Small intestine (tissue), 7 donors: ENCODE data around the gene GJB2. TPM values are rescaled to one million over a fixed set of nuclear protein-coding genes. Genes with fewer than 3 reads are reported as not detected.
A peak's percentile ranks its signal among the peaks of the same experiment; 100 is the strongest.

ENCODE experiments used
- DNase-seq, 2 donors: peaks; one replicate each; pipeline versions ENCODE4 v3.0.0 to v3.0.0-alpha.2; 2013
- FAIRE-seq: peaks from 2 replicates; lab custom pipeline; 2012; peaks lifted over from hg19 to GRCh38; lab: Jason Lieb, UNC
- H3K27ac ChIP-seq, 3 donors: one replicate each; pipeline ENCODE4 v1.5.1; 2013; ENCODE audit warnings: low read length in 2 of 3, mild to moderate bottlenecking in 2 of 3, control low read depth in 1 of 3, inconsistent platforms in 1 of 3, low read depth in 1 of 3, moderate library complexity in 1 of 3
- H3K27me3 ChIP-seq, 3 donors: one replicate each; pipeline ENCODE4 v1.6.1; 2013; ENCODE audit warnings: low read length in 3 of 3, inconsistent platforms in 1 of 3; ENCODE audit not compliant: control insufficient read depth in 3 of 3, insufficient read depth in 3 of 3
- H3K36me3 ChIP-seq, 3 donors: one replicate each; pipeline ENCODE4 v1.6.1; 2013; ENCODE audit warnings: low read length in 3 of 3, inconsistent platforms in 1 of 3, low read depth in 1 of 3, mild to moderate bottlenecking in 1 of 3, moderate library complexity in 1 of 3; ENCODE audit not compliant: control insufficient read depth in 3 of 3, insufficient read depth in 2 of 3
- H3K4me1 ChIP-seq, 3 donors: one replicate each; pipeline ENCODE4 v1.6.1; 2013; ENCODE audit warnings: low read length in 2 of 3, inconsistent platforms in 1 of 3, low read depth in 1 of 3, mild to moderate bottlenecking in 1 of 3, moderate library complexity in 1 of 3; ENCODE audit not compliant: control insufficient read depth in 3 of 3, insufficient read depth in 2 of 3
- H3K4me3 ChIP-seq, 3 donors: one replicate each; pipeline ENCODE4 v1.5.1; 2013; ENCODE audit warnings: low read length in 3 of 3, control low read depth in 1 of 3, inconsistent platforms in 1 of 3, low read depth in 1 of 3, mild to moderate bottlenecking in 1 of 3, moderate library complexity in 1 of 3
- H3K9me3 ChIP-seq, 2 donors: one replicate each; pipeline ENCODE4 v1.6.1; 2013; ENCODE audit warnings: low read depth in 1 of 2, low read length in 1 of 2; ENCODE audit not compliant: control insufficient read depth in 2 of 2, insufficient read depth in 1 of 2
- WGBS, 3 donors: extraction: QIAGEN DNeasy Blood & Tissue Kit; methylation state at CpG; one replicate each; pipeline ENCODE4 v1.1.7; 2013; 5-methylcytosine and 5-hydroxymethylcytosine counted together
- polyA plus RNA-seq, 4 donors: library from polyadenylated mRNA; stranded (reverse) in 3 of 4; unstranded in 1 of 4; fragments of 200-250 nt in 3 of 4; fragments of 120-200 nt in 1 of 4; gene quantifications; one replicate each; pipeline versions ENCODE4 v1.2.1 to v1.2.3, GENCODE V29; 2013
- donor health status: healthy with polysubstance abuse.
- donor health status: control.
- donor health status: control.
- donor health status: Bipolar disorder and iron deficiency.
- donor health status: healthy.

Gene GJB2
- polyA plus RNA-seq, 4 donors = 3.6 to 15.9 (median 9.2) TPM

DNA sequence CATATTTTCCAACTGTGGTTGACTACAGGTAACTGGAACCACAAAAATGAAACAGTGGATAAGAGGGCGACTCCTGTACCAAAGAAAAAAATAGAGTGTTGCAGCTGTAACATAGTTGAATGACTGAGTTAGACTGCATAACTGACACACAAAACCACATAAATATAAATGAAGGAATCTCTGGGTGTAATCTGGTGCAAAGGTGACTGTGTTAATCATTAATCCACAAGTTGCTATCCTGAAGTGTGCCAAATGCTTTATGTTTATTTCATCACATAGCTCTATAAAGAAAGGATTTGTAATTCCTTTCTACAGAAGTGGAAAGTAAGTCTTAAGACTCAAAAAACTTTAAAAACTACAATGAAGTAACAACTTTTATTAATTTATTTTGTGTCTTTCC, 6.0 kb upstream of the GJB2 start:
- 13 to 45% (median 17%) methylated on average over 1 of the region's 1 CpG for WGBS, 3 donors
- peak; percentile 86 for DNase-seq
- Histone ChIP-seq H3K4me3 (no peak overlapping the region), H3K9me3 (peaks cover 0 to 6% of the 10 kb centered on the region in 2 donors), H3K36me3 (no peaks in the 10 kb centered on the region), H3K27me3 (peaks cover 0 to 27% (median 12%) of the 10 kb centered on the region in 3 donors), H3K4me1 (peaks cover 3 to 16% (median 3%) of the 10 kb centered on the region in 3 donors), H3K27ac (no peak overlapping the region)
- FAIRE-seq = peak; percentile 73

DNA sequence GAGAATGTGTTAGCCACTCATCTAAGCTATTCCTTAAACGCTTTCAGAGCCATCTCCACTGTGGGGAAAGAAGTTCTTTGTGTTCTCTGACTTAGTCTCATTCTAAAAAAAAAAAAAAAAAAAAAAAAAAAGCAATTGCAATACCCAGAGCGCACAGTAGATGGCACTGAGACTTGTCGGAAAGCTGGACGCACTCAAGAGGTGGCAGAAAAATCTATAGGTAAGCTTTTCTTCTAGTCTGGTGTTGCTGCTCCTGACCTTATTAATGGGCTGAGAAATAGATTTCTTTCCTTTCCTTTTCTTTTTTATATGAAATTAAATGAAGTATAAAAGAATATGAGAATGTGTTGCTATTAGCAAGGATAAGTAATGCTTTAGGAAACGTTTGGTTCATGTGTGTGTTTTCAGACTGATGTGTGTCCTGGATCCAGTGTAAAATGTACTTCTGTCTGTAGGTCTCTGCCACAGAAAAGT, 4.7 kb upstream of the GJB2 start:
- Histone ChIP-seq H3K4me1 (peaks cover 5 to 21% (median 5%) of the 10 kb centered on the region in 3 donors), H3K4me3 (no peak overlapping the region), H3K27me3 (peaks cover 0 to 36% (median 13%) of the 10 kb centered on the region in 3 donors), H3K36me3 (no peaks in the 10 kb centered on the region), H3K9me3 (peaks cover 0 to 6% of the 10 kb centered on the region in 2 donors), H3K27ac (no peak overlapping the region)
- WGBS, 3 donors = 4 to 9% (median 6%) methylated on average over 5 of the region's 5 CpGs
- peak; percentile 79 for FAIRE-seq
- DNase-seq = peak; percentile 55 to 63

DNA sequence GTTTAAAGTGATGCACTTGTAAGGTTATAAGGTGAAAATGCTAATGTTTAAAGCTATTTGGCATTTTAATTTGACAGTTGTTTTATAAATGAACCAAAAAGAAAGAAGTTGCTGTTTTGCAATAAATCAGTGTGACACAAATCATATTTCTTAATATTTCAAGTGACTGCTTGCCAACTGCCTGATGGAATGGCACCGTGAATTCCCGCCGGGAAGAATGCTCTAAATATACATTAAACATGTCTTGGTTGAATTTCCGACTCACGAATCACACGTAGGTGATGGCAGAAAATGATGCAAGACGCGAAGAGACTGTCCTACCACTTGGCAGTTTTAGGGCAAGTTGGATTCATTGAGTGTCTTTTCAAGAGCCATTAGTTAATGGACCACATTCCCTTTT, 3.1 kb upstream of the GJB2 start:
- DNase-seq (no peak), FAIRE-seq (no peak)
- 78 to 82% (median 80%) methylated on average over 8 of the region's 8 CpGs for WGBS, 3 donors
- Histone ChIP-seq H3K27ac (no peak overlapping the region), H3K4me3 (no peak overlapping the region), H3K36me3 (no peaks in the 10 kb centered on the region), H3K9me3 (peaks cover 0 to 3% of the 10 kb centered on the region in 2 donors), H3K4me1 (peaks cover 5 to 21% (median 5%) of the 10 kb centered on the region in 3 donors), H3K27me3 (peaks cover 0 to 42% (median 10%) of the 10 kb centered on the region in 3 donors)

DNA sequence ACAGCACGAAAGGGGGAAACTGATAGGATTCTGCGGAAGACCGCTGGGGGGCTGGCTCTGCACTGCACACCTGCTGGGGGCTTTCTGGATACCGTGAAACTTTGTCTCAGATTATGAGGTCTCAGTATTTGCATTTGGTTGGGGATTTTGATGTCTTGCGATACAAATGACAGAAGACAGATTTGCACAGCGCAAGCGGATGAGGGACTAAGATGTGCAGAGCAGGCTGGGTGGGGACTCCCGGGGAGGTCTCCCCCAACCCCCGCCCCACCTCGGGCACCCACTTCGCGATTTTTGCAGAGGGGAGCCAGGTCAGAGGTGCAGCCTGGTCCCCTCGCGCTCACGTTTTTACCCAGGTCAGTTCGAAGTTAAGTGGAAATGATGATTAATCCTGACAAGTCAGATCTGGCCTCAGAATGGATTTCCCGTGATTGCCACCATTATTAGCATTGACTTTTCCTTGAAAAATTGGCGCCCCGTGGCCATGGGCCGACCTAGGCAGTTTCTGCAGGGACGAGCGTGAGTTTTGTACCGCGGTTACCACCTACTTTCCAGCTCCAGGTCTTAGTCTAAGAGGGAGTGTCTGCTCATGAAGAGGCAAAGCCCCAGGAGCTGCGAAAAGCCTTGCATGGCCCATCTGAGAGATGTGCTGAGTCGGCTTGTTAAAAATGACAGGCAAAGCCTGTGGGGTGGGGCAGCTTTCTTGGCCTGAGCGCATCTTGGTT, 1.3 kb upstream of the GJB2 start:
- peak overlapping the region in 2 of 3 donors; percentile 19 to 75 for H3K4me3 ChIP-seq
- no peak for FAIRE-seq
- H3K27me3 ChIP-seq = peaks cover 0 to 42% (median 10%) of the 10 kb centered on the region in 3 donors

DNA sequence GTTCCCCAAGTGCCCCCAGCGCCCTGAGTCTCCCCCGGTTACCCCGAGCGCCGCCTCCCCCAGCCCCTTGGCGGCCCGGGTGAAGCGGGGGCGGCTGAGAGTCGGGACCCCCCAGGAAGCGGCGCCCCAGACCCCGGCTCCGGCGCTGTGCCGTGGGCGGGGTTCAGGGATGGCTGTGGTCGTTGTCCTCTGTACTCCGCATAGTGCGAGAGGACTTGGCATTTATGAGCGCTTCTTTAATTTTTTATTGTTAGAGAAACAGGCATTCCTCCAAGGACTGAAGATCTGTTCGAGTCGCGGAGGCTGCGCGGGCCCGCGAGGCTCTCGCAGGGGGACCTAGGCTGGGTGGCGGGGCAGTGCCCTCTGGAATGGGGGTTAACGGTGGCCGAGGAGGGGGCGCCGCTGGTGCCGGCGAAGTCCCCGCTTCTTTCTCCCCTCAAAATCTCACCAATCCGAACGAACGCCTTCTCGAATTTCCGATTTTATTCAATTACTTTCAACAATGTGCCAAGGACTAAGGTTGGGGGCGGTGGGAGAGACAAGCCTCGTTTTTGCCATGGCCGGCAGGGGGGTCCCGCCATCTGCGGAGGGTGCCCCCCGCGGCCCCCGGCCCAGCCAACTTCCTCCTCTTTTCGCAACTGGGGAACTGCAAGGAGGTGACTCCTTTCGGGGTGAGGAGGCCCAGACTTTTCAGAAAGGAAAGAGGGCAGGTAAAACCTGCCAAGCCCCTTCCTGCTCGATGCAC, 596 bp upstream of the GJB2 start:
- FAIRE-seq = no peak
- Histone ChIP-seq H3K4me1 (peaks cover 3 to 23% (median 4%) of the 10 kb centered on the region in 3 donors), H3K36me3 (peaks cover 0 to 2% (median 0%) of the 10 kb centered on the region in 3 donors), H3K9me3 (no peaks in the 10 kb centered on the region), H3K4me3 (peak overlapping the region in 2 of 3 donors; percentile 19 to 75), H3K27ac (no peak overlapping the region), H3K27me3 (peaks cover 0 to 42% (median 10%) of the 10 kb centered on the region in 3 donors)
- WGBS, 3 donors = 1 to 2% (median 2%) methylated on average over 53 of the region's 53 CpGs
- peak in 1 of 2 donors; percentile 42 for DNase-seq

More for the DNA sequence above, 1.3 kb upstream of the GJB2 start:
- WGBS, 3 donors = 8 to 15% (median 9%) methylated on average over 27 of the region's 27 CpGs
- H3K27ac ChIP-seq = no peak overlapping the region
- no peaks in the 10 kb centered on the region for H3K36me3 ChIP-seq
- DNase-seq = peak; percentile 16 to 28
- H3K9me3 ChIP-seq = no peaks in the 10 kb centered on the region
- peaks cover 5 to 25% (median 5%) of the 10 kb centered on the region in 3 donors for H3K4me1 ChIP-seq

DNA sequence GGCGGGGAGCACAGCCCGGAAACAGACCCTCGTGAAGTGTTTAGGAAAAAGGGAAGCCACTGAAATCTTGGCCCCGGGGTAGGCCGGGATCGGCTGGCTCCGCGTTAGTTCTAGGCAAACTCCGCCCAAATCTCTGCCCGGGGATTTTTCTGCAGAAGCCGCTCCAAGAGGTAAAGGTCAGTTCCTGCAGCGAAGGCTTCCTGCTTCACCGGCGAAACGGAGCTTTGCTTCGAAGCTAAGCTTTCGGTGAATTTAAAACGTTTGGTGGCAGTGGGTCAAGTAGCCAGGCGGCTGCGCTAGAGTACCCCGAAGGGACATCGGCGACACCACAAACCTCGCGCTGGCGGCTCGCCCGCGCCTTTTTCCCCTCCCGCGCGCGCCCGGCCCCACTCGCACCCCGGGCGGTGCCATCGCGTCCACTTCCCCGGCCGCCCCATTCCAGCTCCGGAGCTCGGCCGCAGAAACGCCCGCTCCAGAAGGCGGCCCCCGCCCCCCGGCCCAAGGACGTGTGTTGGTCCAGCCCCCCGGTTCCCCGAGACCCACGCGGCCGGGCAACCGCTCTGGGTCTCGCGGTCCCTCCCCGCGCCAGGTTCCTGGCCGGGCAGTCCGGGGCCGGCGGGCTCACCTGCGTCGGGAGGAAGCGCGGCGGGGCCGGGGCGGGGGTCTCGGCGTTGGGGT, 441 bp downstream of the GJB2 start:
- H3K27ac ChIP-seq = peak overlapping the region in 2 of 3 donors; percentile 27 to 76
- H3K36me3 ChIP-seq = peaks cover 0 to 2% (median 0%) of the 10 kb centered on the region in 3 donors
- FAIRE-seq (no peak), DNase-seq (peak; percentile 60 to 72)
- H3K4me3 ChIP-seq = peak overlapping the region; percentile 25 to 75 (median 54)
- H3K9me3 ChIP-seq = no peaks in the 10 kb centered on the region
- peaks cover 0 to 42% (median 10%) of the 10 kb centered on the region in 3 donors for H3K27me3 ChIP-seq
- WGBS, 3 donors = 0 to 2% (median 1%) methylated on average over 27 to 73 of the region's 73 CpGs
- H3K4me1 ChIP-seq = peaks cover 2 to 14% (median 2%) of the 10 kb centered on the region in 3 donors

DNA sequence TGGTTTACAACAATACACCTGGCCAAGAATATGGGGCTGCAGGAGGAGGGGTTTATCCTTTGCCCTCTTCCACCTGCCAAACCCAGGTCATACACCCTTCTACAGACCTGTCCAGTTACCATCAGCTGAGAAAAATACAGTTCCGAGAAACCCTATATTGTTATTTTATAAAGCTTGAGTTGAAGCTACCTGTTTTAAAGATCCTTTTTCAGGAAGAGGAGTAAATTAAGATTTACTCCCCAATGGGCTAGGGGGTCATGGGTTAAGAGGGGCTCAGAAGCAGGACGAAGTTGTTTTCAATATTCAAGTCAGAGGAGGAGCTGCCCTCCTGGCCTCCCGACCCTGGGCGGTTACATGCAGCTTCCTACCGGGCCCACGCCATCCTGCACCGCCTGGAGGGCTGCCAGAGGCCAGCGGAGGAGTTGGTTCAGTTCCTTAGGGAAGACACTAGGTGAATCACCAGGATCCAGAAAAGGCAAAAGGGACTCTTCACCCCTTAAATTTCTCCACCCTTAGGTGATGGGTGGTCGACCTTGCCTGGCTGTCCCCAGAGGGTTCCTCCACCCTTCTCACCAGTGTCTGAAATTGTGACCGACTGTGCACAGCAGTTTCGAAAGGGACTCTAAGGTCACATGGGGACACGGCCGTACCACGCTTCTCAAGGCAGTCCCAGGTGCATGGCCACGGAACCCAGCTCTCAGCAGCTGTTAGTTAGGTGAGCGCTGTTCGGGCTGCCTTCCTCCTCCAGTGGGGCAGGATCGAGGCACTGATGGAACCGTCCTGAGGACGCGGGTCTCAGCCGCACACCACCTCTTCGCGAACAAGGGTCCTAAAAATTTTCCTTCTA, 1.2 kb downstream of the GJB2 start:
- FAIRE-seq = no peak
- Histone ChIP-seq H3K9me3 (no peaks in the 10 kb centered on the region), H3K4me3 (peak overlapping the region; percentile 24 to 75 (median 25)), H3K4me1 (peaks cover 2 to 14% (median 2%) of the 10 kb centered on the region in 3 donors), H3K27me3 (peaks cover 0 to 38% (median 10%) of the 10 kb centered on the region in 3 donors), H3K36me3 (peaks cover 0 to 2% (median 0%) of the 10 kb centered on the region in 3 donors), H3K27ac (peak overlapping the region in 1 of 3 donors; percentile 76)
- WGBS, 3 donors = 14 to 31% (median 23%) methylated on average over 24 of the region's 24 CpGs
- DNase-seq = peak; percentile 55 to 57
